ENCODE measurements around the gene SFXN4. TPM values are rescaled to one million over a fixed set of nuclear protein-coding genes. Genes with fewer than 3 reads are reported as not detected.
A peak's percentile ranks its signal among the peaks of the same experiment; 100 is the strongest.
"Not testable (repeated sequence)": the region's sequence is repeated elsewhere in the genome, so short reads cannot be mapped to it uniquely, and the experiment has no call there.

SFXN4 gene
- total RNA-seq, 1 donor from 2014 or later = 26.8 TPM

- Mint-ChIP-seq H3K9me3 (no peaks in the 10 kb centered on the region), H3K27ac (peak within 1 kb of the TSS; percentile 62), H3K4me1 (ENCODE audit: unreplicated experiment) (no peaks in the 10 kb centered on the region), H3K36me3 (no peaks in the 10 kb centered on the region), H3K4me3 (peak within 1 kb of the TSS; percentile 87), H3K27me3 (no peaks in the 10 kb centered on the region)
- peak; percentile 17 for TF ChIP-seq CTCF (conservative IDR thresholded peaks at IDR 0.05)
- DNase-seq (ENCODE audit: extremely low spot score, unreplicated experiment) = peak; percentile 84
These were observed 61.4 kb downstream of the SFXN4 start, which contains the start of gene DENND10 for GRCh38 chr10:119103903-119104653. DENND10 (plus strand) TSS chr10:119104113; CDS start chr10:119104143, 30 bp downstream.

- H3K27ac Mint-ChIP-seq = peak overlapping the region; percentile 62
- H3K4me3 Mint-ChIP-seq = peak overlapping the region; percentile 82
- no peaks in the 10 kb centered on the region for H3K4me1 Mint-ChIP-seq (ENCODE audit: unreplicated experiment)
- no peaks in the 10 kb centered on the region for H3K36me3 Mint-ChIP-seq
- no peak for DNase-seq (ENCODE audit: extremely low spot score, unreplicated experiment)
- no peaks in the 10 kb centered on the region for H3K27me3 Mint-ChIP-seq
- no peaks in the 10 kb centered on the region for H3K9me3 Mint-ChIP-seq
- TF ChIP-seq CTCF (conservative IDR thresholded peaks at IDR 0.05) = no peak
These were observed 62.1 kb downstream of the SFXN4 start for GRCh38 chr10:119103241-119103902.

GRCh38 chr10:119101366-119102098 is 64.0 kb downstream of the SFXN4 start:
- H3K27me3 Mint-ChIP-seq = no peaks in the 10 kb centered on the region
- H3K4me3 Mint-ChIP-seq = peak overlapping the region; percentile 37
- no peaks in the 10 kb centered on the region for H3K4me1 Mint-ChIP-seq (ENCODE audit: unreplicated experiment)
- no peak for TF ChIP-seq CTCF (conservative IDR thresholded peaks at IDR 0.05)
- H3K27ac Mint-ChIP-seq = peak overlapping the region; percentile 97
- no peaks in the 10 kb centered on the region for H3K36me3 Mint-ChIP-seq
- H3K9me3 Mint-ChIP-seq = no peaks in the 10 kb centered on the region
- no peak for DNase-seq (ENCODE audit: extremely low spot score, unreplicated experiment)

GRCh38 chr10:119100434-119101238 is 64.9 kb downstream of the SFXN4 start:
- H3K9me3 Mint-ChIP-seq = no peaks in the 10 kb centered on the region
- no peaks in the 10 kb centered on the region for H3K4me1 Mint-ChIP-seq (ENCODE audit: unreplicated experiment)
- peak overlapping the region; percentile 61 for H3K4me3 Mint-ChIP-seq
- no peak for TF ChIP-seq CTCF (conservative IDR thresholded peaks at IDR 0.05)
- H3K27me3 Mint-ChIP-seq = no peaks in the 10 kb centered on the region
- peak overlapping the region; percentile 97 for H3K27ac Mint-ChIP-seq
- H3K36me3 Mint-ChIP-seq = no peaks in the 10 kb centered on the region
- no peak for DNase-seq (ENCODE audit: extremely low spot score, unreplicated experiment)

- DNase-seq (ENCODE audit: extremely low spot score, unreplicated experiment) = no peak
- Mint-ChIP-seq H3K4me1 (ENCODE audit: unreplicated experiment) (no peaks in the 10 kb centered on the region), H3K36me3 (no peaks in the 10 kb centered on the region), H3K4me3 (no peak overlapping the region), H3K9me3 (no peaks in the 10 kb centered on the region), H3K27me3 (no peaks in the 10 kb centered on the region), H3K27ac (no peak overlapping the region)
- no peak for TF ChIP-seq CTCF (conservative IDR thresholded peaks at IDR 0.05)
These were observed 66.9 kb downstream of the SFXN4 start for GRCh38 chr10:119098576-119098975.

- not testable (repeated sequence) for DNase-seq (ENCODE audit: extremely low spot score, unreplicated experiment); H3K4me3 Mint-ChIP-seq; H3K36me3 Mint-ChIP-seq; H3K4me1 Mint-ChIP-seq (ENCODE audit: unreplicated experiment); H3K9me3 Mint-ChIP-seq; H3K27me3 Mint-ChIP-seq; H3K27ac Mint-ChIP-seq
These were observed 68.7 kb downstream of the SFXN4 start for GRCh38 chr10:119096641-119097415.

All from type B pancreatic cell (in vitro differentiated cells).